OCI-LY1 (cell line): Measurements from ENCODE around the gene ATP6V1E1.

Experiments
- CTCF ChIP-seq: fragments of 200-600 bp; sonication (generic), shearing (Covaris generic); IDR thresholded peaks from 2 replicates; pipeline ENCODE4 v1.5.1; 2017; ENCODE audit warnings: mild to moderate bottlenecking, antibody characterized with exemption, low read length, moderate library complexity, mixed read lengths
- EZH2 ChIP-seq: fragments of 200-600 bp; sonication (generic), shearing (Covaris generic); IDR thresholded peaks from 2 replicates; pipeline ENCODE4 v1.8.0; 2017; ENCODE audit warnings: borderline replicate concordance, mixed run types, mild to moderate bottlenecking, antibody characterized with exemption, low read length, moderate library complexity, mixed read lengths

DNA sequence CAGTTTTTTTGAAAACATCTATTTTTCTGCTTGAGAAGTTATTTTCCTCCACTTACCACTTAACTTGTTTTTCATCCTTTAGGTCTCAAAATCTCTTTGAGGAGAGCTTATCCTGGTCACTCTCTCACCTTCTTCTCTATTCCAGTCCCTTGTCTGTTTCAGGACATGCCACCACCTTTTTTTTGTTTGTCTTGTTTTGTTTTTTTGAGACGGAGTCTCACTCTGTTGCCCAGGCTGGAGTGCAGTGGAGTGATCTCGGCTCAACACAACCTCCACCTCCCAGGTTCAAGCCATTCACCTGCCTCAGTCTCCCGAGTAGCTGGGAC lies 5.4 kb upstream of the ATP6V1E1 start:
- TF ChIP-seq EZH2 = no peak
- no peak for TF ChIP-seq CTCF
